GM12892 (cell line): Measurements from ENCODE around the gene CBL.

ENCODE experiments used
- POLR2A ChIP-seq: IDR thresholded peaks from 2 replicates; pipeline ENCODE4 v1.6.1; 2011; ENCODE audit warnings: low read depth, low read length, control low read depth
- POLR2AphosphoS5 ChIP-seq: IDR thresholded peaks from 2 replicates; pipeline ENCODE4 v1.6.1; 2011; ENCODE audit warnings: low read depth, low read length, control low read depth
- TAF1 ChIP-seq: IDR thresholded peaks from 2 replicates; pipeline ENCODE4 v1.6.1; 2011; ENCODE audit warnings: low read depth, mild to moderate bottlenecking, control low read depth, low read length, borderline replicate concordance

GRCh38 chr11:119355091-119355843, 149.1 kb downstream of the CBL start:
- TF ChIP-seq TAF1 (no peak), POLR2A (no peak), POLR2AphosphoS5 (no peak)
